Uterus (tissue), 2 donors: ENCODE measurements around the gene GPRC5C.

ENCODE experiments used
- CTCF ChIP-seq, 4 experiments: fragments of 200-600 bp in 2 of 4; fragments of 450-650 bp in 2 of 4; sonication (generic) in 2 of 4; IDR thresholded peaks; one replicate each; pipeline ENCODE4 v1.5.1; 2016 to 2019; ENCODE audit warnings: antibody characterized with exemption in 4 of 4, mild to moderate bottlenecking in 2 of 4, moderate library complexity in 1 of 4
- POLR2A ChIP-seq, 2 donors: fragments of 450-650 bp; IDR thresholded peaks; one replicate each; pipeline ENCODE4 v1.6.1; 2016; ENCODE audit warnings: antibody characterized with exemption in 2 of 2, mild to moderate bottlenecking in 1 of 2, moderate library complexity in 1 of 2

- TF ChIP-seq CTCF (IDR thresholded peaks at IDR 0.05) (no peak), POLR2A (IDR thresholded peaks at IDR 0.05) (no peak)
Observed at GRCh38 chr17:74417178-74418045, 14.5 kb upstream of the GPRC5C start.
